NCI-H2029 (cell line): ENCODE data around the gene USP54.
"Not testable (repeated sequence)": the region's sequence is repeated elsewhere in the genome, so short reads cannot be mapped to it uniquely, and the experiment has no call there.

Experiments
- DNase-seq: peaks from one replicate; lab custom pipeline; 2025; lab: John Stamatoyannopoulos, UW

Gene USP54

DNA sequence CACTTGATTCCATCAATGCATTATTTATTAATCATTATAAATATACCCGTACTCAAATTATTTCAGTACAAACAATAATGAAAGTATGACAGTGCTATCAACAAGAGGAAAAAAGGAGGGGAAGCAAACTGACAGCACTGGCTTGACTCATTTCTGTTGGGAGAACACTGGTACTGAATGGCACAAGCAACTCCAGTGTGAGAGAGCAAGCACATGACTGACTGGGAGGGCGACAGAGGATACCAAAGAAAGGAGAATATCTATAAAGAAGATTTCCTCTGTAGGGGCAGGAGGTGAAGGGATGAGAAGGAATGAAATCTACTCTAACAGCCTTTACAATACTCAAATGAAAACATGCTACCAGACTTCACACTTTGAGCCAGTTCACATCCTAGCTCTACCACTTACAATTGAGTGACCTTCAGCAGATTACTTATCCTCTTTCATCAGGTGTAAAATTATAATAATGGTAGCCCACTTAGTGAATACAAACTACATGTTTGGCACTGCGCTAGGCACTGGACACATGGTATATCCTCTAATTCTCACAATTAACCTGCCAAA lies 1.5 kb downstream of the USP54 start:
- no peak for DNase-seq

DNA sequence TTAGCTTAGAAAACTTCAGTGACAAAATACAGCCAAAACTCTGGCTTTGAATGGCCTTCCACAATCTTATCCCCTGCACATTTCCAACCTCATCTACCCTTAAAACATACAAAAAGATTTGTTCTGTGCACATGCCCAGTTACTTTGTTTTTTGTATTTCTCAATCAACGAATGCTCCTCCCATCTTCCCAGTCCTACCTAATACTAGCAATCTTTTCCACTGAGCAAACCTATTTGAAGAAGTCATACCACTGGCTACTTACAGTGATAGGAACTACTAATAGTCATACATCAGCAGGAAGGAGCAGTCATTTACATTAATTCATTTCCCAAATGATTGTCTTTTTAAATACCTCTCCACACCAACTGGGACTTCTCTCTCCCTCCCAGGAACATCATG lies 2.5 kb downstream of the USP54 start:
- no peak for DNase-seq

GRCh38 chr10:73586583-73586984 lies 4.6 kb downstream of the USP54 start:
- no peak for DNase-seq

DNA sequence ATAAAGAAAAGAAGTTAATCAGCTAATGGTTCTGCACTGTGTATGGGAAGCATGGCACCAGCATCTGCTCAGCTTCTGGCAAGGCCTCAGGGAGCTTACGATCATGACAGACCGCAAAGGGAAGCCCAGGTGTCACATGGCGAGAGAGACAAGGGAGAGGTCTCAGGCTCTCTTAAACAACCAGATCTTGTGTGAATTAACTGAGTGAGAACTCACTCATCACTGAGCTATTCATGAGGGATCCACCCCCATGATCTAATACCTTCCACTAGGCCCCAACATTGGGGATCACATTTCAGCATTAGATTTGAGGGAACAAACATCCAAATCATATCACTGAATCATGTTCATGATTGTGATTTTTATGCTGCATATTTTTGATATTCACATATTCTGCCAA lies 5.8 kb downstream of the USP54 start:
- no peak for DNase-seq

DNA sequence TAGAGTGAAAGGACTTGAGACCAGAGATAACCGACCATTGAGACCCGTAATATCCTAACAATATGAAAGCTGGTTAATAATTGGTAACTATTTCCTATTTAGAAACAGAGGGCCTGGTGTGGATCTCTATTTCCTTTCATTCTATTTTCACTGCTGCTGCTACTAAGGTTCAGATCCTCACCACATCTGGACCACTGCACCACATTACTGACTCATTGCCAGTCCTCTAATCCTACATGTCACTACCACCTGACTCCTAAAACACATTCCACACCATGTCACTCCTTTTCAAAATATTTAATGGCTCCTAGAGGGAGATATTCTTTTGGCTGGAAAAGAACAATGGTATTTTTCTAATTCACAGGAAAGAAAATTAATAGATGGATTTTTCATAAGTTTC lies 6.4 kb downstream of the USP54 start:
- no peak for DNase-seq

DNA sequence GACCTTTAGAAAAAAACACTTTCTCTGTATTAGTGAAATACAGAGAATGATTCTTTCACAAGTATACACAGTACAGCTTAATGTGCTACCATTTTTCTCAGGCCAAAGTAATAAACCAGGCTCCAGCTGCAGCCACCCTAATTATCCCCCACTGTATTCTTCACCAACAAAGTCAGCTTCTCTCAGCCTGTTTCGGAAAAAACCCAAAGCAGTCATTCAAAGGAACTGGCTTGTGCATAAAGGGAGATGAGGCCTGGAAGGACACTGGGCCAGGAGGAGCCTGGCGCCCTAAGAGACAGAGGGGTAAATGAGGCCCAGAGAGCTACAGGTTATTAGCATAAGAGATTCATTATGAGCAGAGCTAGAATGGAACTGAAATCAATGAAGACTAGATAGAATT lies 9.2 kb downstream of the USP54 start:
- no peak for DNase-seq

DNA sequence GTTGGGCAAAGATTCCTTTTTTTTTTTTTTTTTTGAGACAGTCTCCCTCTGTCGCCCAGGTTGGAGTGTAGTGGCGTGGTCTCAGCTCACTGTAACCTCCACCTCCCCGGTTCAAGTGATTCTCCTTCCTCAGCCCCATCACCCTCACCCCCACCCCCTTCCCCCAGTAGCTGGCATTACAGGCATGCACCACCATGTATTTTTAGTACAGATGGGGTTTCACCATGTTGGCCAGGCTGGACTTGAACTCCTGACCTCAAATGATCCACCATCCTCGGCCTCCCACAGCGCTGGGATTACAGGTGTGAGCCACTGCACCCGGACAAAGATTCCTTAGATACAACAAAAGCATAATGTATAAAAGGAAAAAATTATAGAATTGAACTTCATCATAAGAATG lies 12.2 kb downstream of the USP54 start:
- not testable (repeated sequence) for DNase-seq

GRCh38 chr10:73577788-73578187 lies 13.4 kb downstream of the USP54 start:
- DNase-seq, result no peak

DNA sequence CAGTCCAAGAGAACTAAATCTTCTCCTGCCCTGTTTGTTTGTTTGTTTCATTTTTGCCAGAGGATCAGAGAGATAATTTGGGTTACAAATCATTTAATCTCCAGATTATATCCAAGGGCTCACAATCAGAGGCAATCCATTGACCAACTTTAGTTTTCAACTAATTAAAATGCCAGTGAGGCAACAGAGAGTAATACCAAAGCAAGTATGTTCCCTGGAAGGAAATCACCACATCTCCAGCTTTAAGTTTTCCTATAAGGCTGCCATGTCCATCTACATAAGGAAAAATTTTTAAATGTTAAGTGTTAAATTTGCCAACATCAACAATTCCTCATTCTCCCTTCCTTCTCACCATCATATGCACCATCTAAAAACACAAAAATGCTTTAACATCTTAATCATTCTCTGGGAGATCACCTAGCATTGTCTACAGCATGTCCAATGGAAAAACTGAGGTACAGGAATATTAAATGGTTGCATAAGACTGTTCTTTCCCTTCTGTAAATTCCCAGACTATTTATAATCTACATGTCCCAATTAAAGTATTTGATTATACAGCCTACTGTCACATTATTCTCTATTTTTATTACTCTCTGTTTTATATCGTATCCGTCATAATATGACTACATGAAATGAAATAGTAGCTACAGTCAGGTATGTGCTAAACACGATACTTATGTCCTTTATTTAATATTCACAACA lies 14.1 kb downstream of the USP54 start:
- DNase-seq, result no peak

GRCh38 chr10:73576178-73576889 lies 14.8 kb downstream of the USP54 start:
- no peak for DNase-seq

DNA sequence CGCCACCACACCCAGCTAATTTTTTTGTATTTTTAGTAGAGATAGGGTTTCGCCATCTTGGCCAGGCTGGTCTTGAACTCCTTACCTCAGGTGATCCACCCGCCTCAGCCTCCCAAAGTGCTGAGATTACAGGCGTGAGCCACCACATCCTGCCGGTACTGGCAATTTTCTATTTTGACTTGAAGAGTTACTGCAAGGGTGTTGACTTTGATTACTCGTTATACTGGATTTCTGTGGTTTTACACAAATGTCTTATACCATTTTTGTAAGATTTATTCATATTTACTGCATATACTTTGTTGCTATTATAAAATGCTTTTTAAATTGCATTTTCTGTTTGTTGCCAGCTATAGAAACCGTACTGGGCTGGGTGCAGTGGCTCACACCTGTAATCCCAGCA lies 24.1 kb downstream of the USP54 start:
- DNase-seq, result not testable (repeated sequence)

GRCh38 chr10:73561192-73561591 lies 29.9 kb downstream of the USP54 start:
- no peak for DNase-seq

DNA sequence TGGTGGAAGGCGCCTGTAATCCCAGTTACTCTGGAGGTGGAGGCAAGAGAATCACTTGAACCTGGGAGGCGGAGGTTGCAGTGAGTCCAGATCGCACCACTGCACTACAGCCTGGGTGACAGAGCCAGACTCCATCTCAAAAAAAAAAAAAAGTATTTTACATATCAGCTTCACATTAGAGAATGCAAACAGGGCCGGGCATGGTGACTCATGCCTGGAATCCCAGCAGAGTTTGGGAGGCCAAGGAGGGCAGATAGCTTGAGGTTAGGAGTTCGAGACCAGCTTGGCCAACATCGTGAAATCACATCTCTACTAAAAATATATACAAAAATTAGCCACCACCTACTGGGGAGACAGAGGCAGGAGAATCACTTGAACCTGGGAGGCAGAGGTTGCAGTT lies 31.6 kb downstream of the USP54 start:
- no peak for DNase-seq

DNA sequence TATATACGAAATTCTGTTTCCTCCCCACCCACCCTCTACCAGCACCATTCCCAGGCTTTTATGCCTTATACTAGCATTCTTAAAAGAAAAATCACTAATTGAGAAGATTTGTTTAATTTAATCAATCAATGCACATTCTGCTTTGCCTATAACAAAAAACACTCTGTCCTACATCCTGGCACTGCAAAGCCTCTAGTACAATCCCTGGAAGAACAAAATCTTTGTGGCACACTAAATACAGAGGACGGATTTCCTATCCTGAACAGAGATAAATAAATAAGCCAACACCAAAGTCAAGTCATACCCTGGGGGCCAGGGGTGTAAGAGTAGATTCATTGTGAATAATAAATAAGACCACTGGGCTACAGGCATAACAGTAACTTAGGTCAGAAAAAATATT lies 34.3 kb downstream of the USP54 start:
- DNase-seq, result no peak

GRCh38 chr10:73554721-73555120 lies 36.4 kb downstream of the USP54 start:
- DNase-seq, result no peak

DNA sequence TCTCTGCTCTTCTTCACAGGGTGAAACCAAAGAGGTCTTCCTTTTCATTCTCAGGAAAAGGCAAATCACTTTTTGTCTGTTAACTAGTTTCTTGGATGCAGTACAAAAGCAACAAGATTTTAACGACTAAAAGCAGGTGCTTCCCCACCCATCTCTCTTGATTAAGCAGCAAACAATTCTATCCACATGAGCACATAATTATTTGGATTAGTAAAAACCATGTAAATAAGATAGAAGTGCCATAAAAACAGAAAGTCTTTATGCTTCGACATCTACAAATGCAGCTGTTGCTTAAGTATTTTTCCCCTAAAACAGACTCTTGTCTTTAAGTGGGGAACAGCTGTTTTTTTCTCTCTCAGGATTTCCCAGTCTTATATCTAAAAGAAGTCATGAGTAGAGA lies 37.4 kb downstream of the USP54 start:
- DNase-seq, result no peak

DNA sequence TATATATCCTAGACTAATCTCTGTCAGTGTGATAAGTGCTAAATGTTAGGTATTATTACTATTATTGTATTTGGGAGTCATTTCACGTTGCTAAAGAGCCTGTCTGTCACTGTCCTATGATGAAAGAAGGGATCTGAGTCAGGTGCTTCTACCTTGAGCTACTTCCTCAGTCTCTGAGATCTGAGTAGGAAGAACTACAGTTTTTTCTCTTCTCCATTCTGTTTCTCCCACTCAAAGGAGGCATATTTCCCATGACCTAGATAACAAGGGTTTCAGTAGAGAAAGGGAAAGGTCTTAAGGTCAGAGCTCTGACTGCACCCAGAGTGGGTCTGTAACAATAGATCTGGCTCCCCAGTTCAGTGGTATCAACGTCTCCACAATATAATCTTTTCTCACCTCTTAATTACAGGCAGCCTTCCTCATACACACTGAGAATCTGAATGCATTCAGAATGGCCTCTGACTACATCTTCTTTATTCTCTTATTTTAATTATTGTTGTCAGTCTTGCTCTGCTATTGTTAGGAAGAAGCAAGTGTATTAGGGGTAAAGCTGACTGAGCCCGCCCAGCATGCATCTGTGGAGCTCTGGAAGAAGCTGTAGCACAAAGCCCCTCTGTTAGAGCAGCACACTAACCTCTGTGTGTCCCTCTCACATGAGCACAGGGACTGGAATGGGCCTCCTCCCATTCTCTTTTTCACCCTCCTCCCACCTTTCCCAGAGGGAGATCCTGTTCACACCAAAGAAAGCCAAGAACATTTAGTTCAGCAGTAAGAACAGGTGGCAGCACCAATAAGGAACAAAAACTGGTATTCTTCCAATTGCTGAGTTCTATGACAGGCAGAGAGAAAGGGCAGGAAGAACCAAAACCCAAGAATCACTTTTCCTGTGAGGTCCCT lies 38.1 kb downstream of the USP54 start:
- DNase-seq, result no peak

- no peak for DNase-seq
These were observed 39.6 kb downstream of the USP54 start for GRCh38 chr10:73551515-73551914.

GRCh38 chr10:73545357-73545756 lies 45.8 kb downstream of the USP54 start:
- no peak for DNase-seq

GRCh38 chr10:73537709-73538108 lies 53.4 kb downstream of the USP54 start:
- no peak for DNase-seq

- DNase-seq, result no peak
These were observed 53.9 kb downstream of the USP54 start for GRCh38 chr10:73537288-73537687.

GRCh38 chr10:73534857-73535256 lies 56.3 kb downstream of the USP54 start:
- DNase-seq, result no peak
